GM21528 (cell line): ENCODE results near the gene CCDC63.

Experiments used
- ATAC-seq: cut with Tn5 transposase; IDR thresholded peaks from one replicate; pipeline ENCODE4 v1.9.1; 2021; ENCODE audit warnings: mild to moderate bottlenecking, moderate library complexity; ENCODE audit not compliant: unreplicated experiment, low FRiP score

CCDC63 gene

GRCh38 chr12:110880651-110881050 lies 33.9 kb downstream of the CCDC63 start:
- no peak for ATAC-seq

GRCh38 chr12:110883251-110883650 lies 36.5 kb downstream of the CCDC63 start:
- ATAC-seq = no peak

- ATAC-seq = no peak
Observed at GRCh38 chr12:110885152-110885840, 38.5 kb downstream of the CCDC63 start.

GRCh38 chr12:110888256-110888991 lies 41.6 kb downstream of the CCDC63 start:
- ATAC-seq = no peak

GRCh38 chr12:110889361-110889760 lies 42.6 kb downstream of the CCDC63 start:
- ATAC-seq = no peak

GRCh38 chr12:110893956-110894355 lies 47.2 kb downstream of the CCDC63 start:
- ATAC-seq = no peak

GRCh38 chr12:110896559-110896958 lies 49.8 kb downstream of the CCDC63 start:
- no peak for ATAC-seq

- ATAC-seq = no peak
Observed at GRCh38 chr12:110901401-110901800, 54.6 kb downstream of the CCDC63 start.

GRCh38 chr12:110903511-110903910 lies 56.7 kb downstream of the CCDC63 start:
- no peak for ATAC-seq

- ATAC-seq = no peak
Observed at GRCh38 chr12:110906083-110906482, 59.3 kb downstream of the CCDC63 start.

- no peak for ATAC-seq
Observed at GRCh38 chr12:110906516-110906915, 59.7 kb downstream of the CCDC63 start.

GRCh38 chr12:110906985-110907384 lies 60.2 kb downstream of the CCDC63 start:
- no peak for ATAC-seq

GRCh38 chr12:110907583-110907982 lies 60.8 kb downstream of the CCDC63 start:
- no peak for ATAC-seq

GRCh38 chr12:110908377-110909152 lies 61.8 kb downstream of the CCDC63 start:
- no peak for ATAC-seq

- no peak for ATAC-seq
Observed at GRCh38 chr12:110912263-110912662, 65.5 kb downstream of the CCDC63 start.

GRCh38 chr12:110913119-110914056 lies 66.6 kb downstream of the CCDC63 start:
- peak; percentile 93 for ATAC-seq

GRCh38 chr12:110916295-110916875 lies 69.6 kb downstream of the CCDC63 start:
- ATAC-seq = no peak

GRCh38 chr12:110917467-110917866 lies 70.7 kb downstream of the CCDC63 start:
- ATAC-seq = no peak

- no peak for ATAC-seq
Observed at GRCh38 chr12:110917961-110918360, 71.2 kb downstream of the CCDC63 start.

GRCh38 chr12:110919720-110920119 lies 72.9 kb downstream of the CCDC63 start:
- no peak for ATAC-seq
